ENCODE data around the gene RGS9. TPM values are rescaled to one million over a fixed set of nuclear protein-coding genes. Genes with fewer than 3 reads are reported as not detected.

Gene RGS9
- polyA plus RNA-seq, 2 of the 4 experiments (the other 2 are of a cell fraction) = 6.9 to 14.3 TPM

DNA sequence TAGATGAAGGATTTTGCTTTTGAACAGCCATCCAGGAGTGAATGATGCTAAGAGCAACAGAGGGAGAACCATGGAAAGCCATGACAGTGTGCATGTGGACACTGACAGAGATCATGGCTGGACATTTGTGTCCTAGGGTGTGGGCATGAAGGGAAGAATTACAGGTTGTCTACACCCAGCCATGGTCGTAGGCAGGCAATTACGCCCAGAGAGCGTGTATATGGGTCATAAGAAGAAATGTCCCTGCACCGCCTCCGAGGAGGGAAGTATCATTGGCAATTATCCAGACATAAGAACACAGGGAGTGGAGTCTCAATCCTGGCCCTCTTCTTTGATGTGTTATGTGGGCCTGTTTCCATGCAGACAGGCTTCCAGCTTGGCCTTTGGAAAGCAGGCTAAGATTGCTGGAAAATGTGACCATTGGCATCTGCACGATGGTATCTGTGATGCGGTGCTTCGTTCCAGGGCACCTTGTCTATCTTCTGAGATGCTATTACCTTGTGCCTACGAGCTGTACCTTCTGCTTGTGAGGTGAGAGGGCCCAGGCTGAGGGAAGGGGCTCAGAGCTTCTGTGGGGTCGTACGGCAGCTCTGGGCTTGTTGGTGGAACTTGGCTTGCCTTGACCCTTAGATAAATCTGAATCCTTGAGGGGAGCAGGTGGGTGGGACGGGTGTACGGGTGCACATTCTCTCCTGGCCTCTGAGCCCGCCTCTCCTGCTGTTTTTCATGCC, 19.8 kb downstream of the RGS9 start:
- ChIA-PET POLR2A (no interaction called here), CTCF (interaction anchor here (13.8 kb wide), 1 partner anchor 20 kb away, joined by 158 read pairs; the partner anchor contains the start of gene RGS9)
- H3K4me1 ChIP-seq = peaks cover 15% of the 10 kb centered on the region
- FAIRE-seq = no peak
- no peak overlapping the region for H3K4me2 ChIP-seq
- 85% methylated on average over 14 of the region's 14 CpGs for WGBS (ENCODE audit: missing lambda C conversion rate)
- H3K27ac ChIP-seq = no peak overlapping the region
- TF ChIP-seq RARB (CRISPR knock-in tag; IDR thresholded peaks at IDR 0.05) (no peak), SMC3 (IDR thresholded peaks at IDR 0.05) (no peak), EHMT2 (IDR thresholded peaks at IDR 0.05; ENCODE audit: low read depth) (no peak), CEBPB (IDR thresholded peaks at IDR 0.05) (no peak), ZSCAN20 (CRISPR knock-in tag; IDR thresholded peaks at IDR 0.05) (no peak), FOSL2 (IDR thresholded peaks at IDR 0.05) (no peak), FOSL2 (CRISPR knock-in tag; IDR thresholded peaks at IDR 0.05) (no peak), REST (IDR thresholded peaks at IDR 0.05) (no peak), HOXB5 (CRISPR knock-in tag; IDR thresholded peaks at IDR 0.05) (no peak), CBX8 (IDR thresholded peaks at IDR 0.05) (no peak), MYC (IDR thresholded peaks at IDR 0.05; ENCODE audit: borderline replicate concordance, low read length) (no peak), PHF8 (IDR thresholded peaks at IDR 0.05; ENCODE audit: borderline replicate concordance, low read depth) (no peak), HOXB13 (CRISPR knock-in tag; IDR thresholded peaks at IDR 0.05; ENCODE audit: low read depth) (no peak), HOXA7 (CRISPR knock-in tag; IDR thresholded peaks at IDR 0.05) (no peak), NR3C1 (IDR thresholded peaks at IDR 0.05) (no peak), HDAC2 (IDR thresholded peaks at IDR 0.05) (no peak), NFE2L2 (conservative IDR thresholded peaks at IDR 0.05; ENCODE audit: low read length) (no peak)
- TF ChIP-seq, protein P1, sequence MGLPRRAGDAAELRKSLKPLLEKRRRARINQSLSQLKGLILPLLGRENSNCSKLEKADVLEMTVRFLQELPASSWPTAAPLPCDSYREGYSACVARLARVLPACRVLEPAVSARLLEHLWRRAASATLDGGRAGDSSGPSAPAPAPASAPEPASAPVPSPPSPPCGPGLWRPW (IDR thresholded peaks at IDR 0.05) = no peak
- TF ChIP-seq, protein P2, sequence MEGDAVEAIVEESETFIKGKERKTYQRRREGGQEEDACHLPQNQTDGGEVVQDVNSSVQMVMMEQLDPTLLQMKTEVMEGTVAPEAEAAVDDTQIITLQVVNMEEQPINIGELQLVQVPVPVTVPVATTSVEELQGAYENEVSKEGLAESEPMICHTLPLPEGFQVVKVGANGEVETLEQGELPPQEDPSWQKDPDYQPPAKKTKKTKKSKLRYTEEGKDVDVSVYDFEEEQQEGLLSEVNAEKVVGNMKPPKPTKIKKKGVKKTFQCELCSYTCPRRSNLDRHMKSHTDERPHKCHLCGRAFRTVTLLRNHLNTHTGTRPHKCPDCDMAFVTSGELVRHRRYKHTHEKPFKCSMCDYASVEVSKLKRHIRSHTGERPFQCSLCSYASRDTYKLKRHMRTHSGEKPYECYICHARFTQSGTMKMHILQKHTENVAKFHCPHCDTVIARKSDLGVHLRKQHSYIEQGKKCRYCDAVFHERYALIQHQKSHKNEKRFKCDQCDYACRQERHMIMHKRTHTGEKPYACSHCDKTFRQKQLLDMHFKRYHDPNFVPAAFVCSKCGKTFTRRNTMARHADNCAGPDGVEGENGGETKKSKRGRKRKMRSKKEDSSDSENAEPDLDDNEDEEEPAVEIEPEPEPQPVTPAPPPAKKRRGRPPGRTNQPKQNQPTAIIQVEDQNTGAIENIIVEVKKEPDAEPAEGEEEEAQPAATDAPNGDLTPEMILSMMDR (IDR thresholded peaks at IDR 0.05) = no peak
- H3K4me3 ChIP-seq = no peak overlapping the region
- H3K9me3 ChIP-seq = no peaks in the 10 kb centered on the region
- ATAC-seq = no peak
- DNase-seq (ENCODE audit: low read depth in 1 of 2, low spot score in 1 of 2) = no peak

GRCh38 chr17:65158041-65158440, 20.9 kb downstream of the RGS9 start:
- WGBS (ENCODE audit: missing lambda C conversion rate) = 88% methylated on average over 11 of the region's 11 CpGs
- DNase-seq (ENCODE audit: low read depth in 1 of 2, low spot score in 1 of 2) = no peak
- ChIA-PET POLR2A (no interaction called here), CTCF (interaction anchor here (0.6 to 13.8 kb wide), 4 partner anchors 14 to 57 kb away, joined by 3 to 158 read pairs (median 6); partner anchors contain the start of gene RGS9)
- Histone ChIP-seq H3K4me1 (peaks cover 15% of the 10 kb centered on the region), H3K4me3 (no peak overlapping the region), H3K9me3 (no peaks in the 10 kb centered on the region), H3K27ac (no peak overlapping the region), H3K4me2 (no peak overlapping the region)
- no peak for FAIRE-seq
- ATAC-seq = no peak
- TF ChIP-seq TFCP2L1 (CRISPR knock-in tag; IDR thresholded peaks at IDR 0.05) = no peak
- no peak for TF ChIP-seq EHF (CRISPR knock-in tag; IDR thresholded peaks at IDR 0.05)
- no peak for TF ChIP-seq PBX3 (IDR thresholded peaks at IDR 0.05)
- TF ChIP-seq EHMT2 (IDR thresholded peaks at IDR 0.05; ENCODE audit: low read depth) = no peak
- no peak for TF ChIP-seq RCOR1 (IDR thresholded peaks at IDR 0.05; ENCODE audit: low read depth, low read length)
- no peak for TF ChIP-seq JUN (IDR thresholded peaks at IDR 0.05)
- TF ChIP-seq ESRRA (IDR thresholded peaks at IDR 0.05; ENCODE audit: borderline replicate concordance, low read length) = no peak
- TF ChIP-seq PHF8 (IDR thresholded peaks at IDR 0.05; ENCODE audit: borderline replicate concordance, low read depth) = no peak
- no peak for TF ChIP-seq CEBPB (IDR thresholded peaks at IDR 0.05)
- no peak for TF ChIP-seq EP300 (IDR thresholded peaks at IDR 0.05)
- TF ChIP-seq FOSB (CRISPR knock-in tag; IDR thresholded peaks at IDR 0.05) = no peak
- no peak for TF ChIP-seq CHD4 (IDR thresholded peaks at IDR 0.05; ENCODE audit: borderline replicate concordance)

All from A549 (cell line).